Loucy (cell line): ENCODE measurements around the gene MACC1.

ENCODE experiments used
- H2AFZ ChIP-seq: fragments of 200-600 bp; sonication (generic); 2 replicates; pipeline ENCODE4 v1.6.0; 2016; ENCODE audit warnings: antibody characterized with exemption, mild to moderate bottlenecking, low read length, moderate library complexity
- H3F3A ChIP-seq: fragments of 200-600 bp; 2 replicates; pipeline ENCODE4 v1.6.0; 2016; ENCODE audit warnings: antibody characterized with exemption, low read depth, mild to moderate bottlenecking
- H3K27me3 ChIP-seq: fragments of 200-600 bp; sonication (generic); 2 replicates; pipeline ENCODE4 v1.6.1; 2014; ENCODE audit warnings: low read length, mild to moderate bottlenecking; ENCODE audit not compliant: insufficient read depth, poor library complexity, severe bottlenecking
- H3K36me3 ChIP-seq: fragments of 200-600 bp; sonication (generic); 2 replicates; pipeline ENCODE4 v1.6.1; 2016; ENCODE audit warnings: low read length; ENCODE audit not compliant: insufficient read depth
- H3K4me1 ChIP-seq: fragments of 200-600 bp; sonication (generic); 2 replicates; pipeline ENCODE4 v1.5.1; 2014; ENCODE audit warnings: low read length, mild to moderate bottlenecking; ENCODE audit not compliant: insufficient read depth, poor library complexity, severe bottlenecking
- H3K4me2 ChIP-seq: fragments of 200-600 bp; sonication (generic); 2 replicates; pipeline ENCODE4 v1.6.0; 2014; ENCODE audit warnings: antibody characterized with exemption, low read length, low read depth, mild to moderate bottlenecking; ENCODE audit not compliant: poor library complexity, severe bottlenecking
- H3K4me3 ChIP-seq: fragments of 200-600 bp; sonication (generic); 2 replicates; pipeline ENCODE4 v1.5.1; 2014; ENCODE audit warnings: low read length, mild to moderate bottlenecking, mixed read lengths; ENCODE audit not compliant: poor library complexity, severe bottlenecking
- H3K79me2 ChIP-seq: fragments of 200-600 bp; sonication (generic); 2 replicates; pipeline ENCODE4 v1.6.1; 2014; ENCODE audit warnings: low read length; ENCODE audit not compliant: insufficient read depth
- H3K9ac ChIP-seq: fragments of 200-600 bp; sonication (generic); 2 replicates; pipeline ENCODE4 v1.6.0; 2014; ENCODE audit warnings: mild to moderate bottlenecking, low read depth, low read length, moderate library complexity; ENCODE audit not compliant: poor library complexity, severe bottlenecking
- H3K9me2 ChIP-seq: fragments of 200-600 bp; sonication (generic); replicated peaks from 2 replicates; pipeline ENCODE4 v1.6.1; 2016; ENCODE audit warnings: low read depth, low read length, mixed read lengths
- H3K9me3 ChIP-seq: fragments of 200-600 bp; sonication (generic); 2 replicates; pipeline ENCODE4 v1.6.1; 2014; ENCODE audit warnings: mild to moderate bottlenecking, antibody characterized with exemption, low read length, low read depth; ENCODE audit not compliant: insufficient read depth
- H4K20me1 ChIP-seq: fragments of 200-600 bp; sonication (generic); 2 replicates; pipeline ENCODE4 v1.6.0; 2014; ENCODE audit warnings: antibody characterized with exemption, low read length, mild to moderate bottlenecking; ENCODE audit not compliant: insufficient read depth, poor library complexity, severe bottlenecking
- CTCF ChIP-seq: fragments of 200-600 bp; sonication (generic); conservative IDR thresholded peaks from 2 replicates; pipeline ENCODE4 v1.5.1; 2014; ENCODE audit warnings: mild to moderate bottlenecking, antibody characterized with exemption, low read length
- EZH2phosphoT487 ChIP-seq: fragments of 200-600 bp; IDR thresholded peaks from 2 replicates; pipeline ENCODE4 v1.6.1; 2018; ENCODE audit warnings: antibody characterized with exemption, mild to moderate bottlenecking, moderate library complexity, borderline replicate concordance

MACC1 gene

GRCh38 chr7:20257212-20257611, 40.0 kb upstream of the MACC1 start:
- no peaks in the 10 kb centered on the region for H4K20me1 ChIP-seq
- no peaks in the 10 kb centered on the region for H3F3A ChIP-seq
- no peaks in the 10 kb centered on the region for H3K79me2 ChIP-seq
- no peaks in the 10 kb centered on the region for H3K4me1 ChIP-seq
- TF ChIP-seq EZH2phosphoT487 (no peak), CTCF (no peak)
- no peak overlapping the region for H3K4me2 ChIP-seq
- H3K36me3 ChIP-seq = no peaks in the 10 kb centered on the region
- no peaks in the 10 kb centered on the region for H3K9me3 ChIP-seq
- H3K4me3 ChIP-seq = no peak overlapping the region
- H3K27me3 ChIP-seq = no peaks in the 10 kb centered on the region
- H3K9me2 ChIP-seq = no peaks in the 10 kb centered on the region
- no peak overlapping the region for H3K9ac ChIP-seq
- no peak overlapping the region for H2AFZ ChIP-seq

DNA sequence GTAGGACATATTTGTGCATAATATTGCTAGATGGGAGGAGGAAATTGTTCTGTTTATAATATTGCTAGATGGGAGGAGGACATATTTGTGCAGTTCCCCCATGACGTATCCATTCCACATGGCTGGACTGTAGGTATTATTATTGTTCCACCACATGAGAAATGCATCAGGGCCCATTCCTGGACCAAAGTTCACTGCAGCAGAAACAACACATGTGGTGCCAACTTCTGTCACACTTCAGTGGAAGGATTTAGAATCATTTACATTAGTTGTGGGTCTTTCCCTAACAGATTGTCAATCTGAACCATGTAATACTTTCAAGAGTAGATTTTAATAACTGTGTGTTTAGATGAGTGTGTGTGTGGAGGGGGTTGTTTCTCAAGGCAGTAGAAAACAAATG, 32.7 kb upstream of the MACC1 start:
- H3K9me2 ChIP-seq = no peaks in the 10 kb centered on the region
- no peak overlapping the region for H3K4me3 ChIP-seq
- H2AFZ ChIP-seq = no peak overlapping the region
- H3K4me1 ChIP-seq = no peaks in the 10 kb centered on the region
- H3K4me2 ChIP-seq = no peak overlapping the region
- no peaks in the 10 kb centered on the region for H3K36me3 ChIP-seq
- no peaks in the 10 kb centered on the region for H3K79me2 ChIP-seq
- no peaks in the 10 kb centered on the region for H3K27me3 ChIP-seq
- no peak for TF ChIP-seq EZH2phosphoT487
- no peaks in the 10 kb centered on the region for H4K20me1 ChIP-seq
- H3F3A ChIP-seq = no peaks in the 10 kb centered on the region
- H3K9me3 ChIP-seq = no peaks in the 10 kb centered on the region
- H3K9ac ChIP-seq = no peak overlapping the region

DNA sequence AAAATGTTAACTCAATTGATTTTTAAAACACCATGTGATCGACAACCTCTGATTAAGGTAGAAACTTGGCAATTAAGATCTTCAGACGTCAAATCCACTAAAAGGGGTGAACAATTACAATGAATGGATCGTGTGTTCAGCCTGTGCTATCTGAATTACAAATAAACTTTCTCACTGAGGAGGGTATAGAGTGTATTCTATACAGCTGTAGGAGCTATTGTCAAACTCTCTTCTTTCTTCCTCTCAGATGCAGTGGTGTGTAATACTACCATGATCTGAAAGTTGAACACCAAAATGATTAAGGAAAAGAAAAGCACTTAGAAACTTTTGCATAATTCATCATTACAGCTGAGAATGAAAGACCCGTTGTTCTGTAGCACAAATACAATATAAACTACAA, 32.2 kb upstream of the MACC1 start:
- Histone ChIP-seq H3K36me3 (no peaks in the 10 kb centered on the region), H3K79me2 (no peaks in the 10 kb centered on the region), H4K20me1 (no peaks in the 10 kb centered on the region), H3K4me1 (no peaks in the 10 kb centered on the region), H3K9me2 (no peaks in the 10 kb centered on the region), H3K9ac (no peak overlapping the region), H3K4me3 (no peak overlapping the region), H3F3A (no peaks in the 10 kb centered on the region), H2AFZ (no peak overlapping the region), H3K9me3 (no peaks in the 10 kb centered on the region), H3K4me2 (no peak overlapping the region), H3K27me3 (no peaks in the 10 kb centered on the region)
- TF ChIP-seq CTCF = no peak
- no peak for TF ChIP-seq EZH2phosphoT487

- Histone ChIP-seq H3K4me1 (no peaks in the 10 kb centered on the region), H3K9me3 (no peaks in the 10 kb centered on the region), H3K9me2 (no peaks in the 10 kb centered on the region), H3K27me3 (no peaks in the 10 kb centered on the region), H3K4me3 (no peak overlapping the region), H4K20me1 (no peaks in the 10 kb centered on the region), H3K36me3 (no peaks in the 10 kb centered on the region), H3K4me2 (no peak overlapping the region), H3F3A (no peaks in the 10 kb centered on the region), H3K9ac (no peak overlapping the region), H3K79me2 (no peaks in the 10 kb centered on the region), H2AFZ (no peak overlapping the region)
- TF ChIP-seq EZH2phosphoT487 (no peak), CTCF (no peak)
Measured at GRCh38 chr7:20246236-20246635, 29.1 kb upstream of the MACC1 start.
